NCI-H2196 treated with DMSO at 0.1 percent for 48 hours (cell line): ENCODE measurements around the gene SLITRK5.

Source experiments
- DNase-seq: peaks from one replicate; lab custom pipeline; 2025; ENCODE audit not compliant: unreplicated experiment; lab: John Stamatoyannopoulos, UW

SLITRK5 gene, protein sequence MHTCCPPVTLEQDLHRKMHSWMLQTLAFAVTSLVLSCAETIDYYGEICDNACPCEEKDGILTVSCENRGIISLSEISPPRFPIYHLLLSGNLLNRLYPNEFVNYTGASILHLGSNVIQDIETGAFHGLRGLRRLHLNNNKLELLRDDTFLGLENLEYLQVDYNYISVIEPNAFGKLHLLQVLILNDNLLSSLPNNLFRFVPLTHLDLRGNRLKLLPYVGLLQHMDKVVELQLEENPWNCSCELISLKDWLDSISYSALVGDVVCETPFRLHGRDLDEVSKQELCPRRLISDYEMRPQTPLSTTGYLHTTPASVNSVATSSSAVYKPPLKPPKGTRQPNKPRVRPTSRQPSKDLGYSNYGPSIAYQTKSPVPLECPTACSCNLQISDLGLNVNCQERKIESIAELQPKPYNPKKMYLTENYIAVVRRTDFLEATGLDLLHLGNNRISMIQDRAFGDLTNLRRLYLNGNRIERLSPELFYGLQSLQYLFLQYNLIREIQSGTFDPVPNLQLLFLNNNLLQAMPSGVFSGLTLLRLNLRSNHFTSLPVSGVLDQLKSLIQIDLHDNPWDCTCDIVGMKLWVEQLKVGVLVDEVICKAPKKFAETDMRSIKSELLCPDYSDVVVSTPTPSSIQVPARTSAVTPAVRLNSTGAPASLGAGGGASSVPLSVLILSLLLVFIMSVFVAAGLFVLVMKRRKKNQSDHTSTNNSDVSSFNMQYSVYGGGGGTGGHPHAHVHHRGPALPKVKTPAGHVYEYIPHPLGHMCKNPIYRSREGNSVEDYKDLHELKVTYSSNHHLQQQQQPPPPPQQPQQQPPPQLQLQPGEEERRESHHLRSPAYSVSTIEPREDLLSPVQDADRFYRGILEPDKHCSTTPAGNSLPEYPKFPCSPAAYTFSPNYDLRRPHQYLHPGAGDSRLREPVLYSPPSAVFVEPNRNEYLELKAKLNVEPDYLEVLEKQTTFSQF

DNA sequence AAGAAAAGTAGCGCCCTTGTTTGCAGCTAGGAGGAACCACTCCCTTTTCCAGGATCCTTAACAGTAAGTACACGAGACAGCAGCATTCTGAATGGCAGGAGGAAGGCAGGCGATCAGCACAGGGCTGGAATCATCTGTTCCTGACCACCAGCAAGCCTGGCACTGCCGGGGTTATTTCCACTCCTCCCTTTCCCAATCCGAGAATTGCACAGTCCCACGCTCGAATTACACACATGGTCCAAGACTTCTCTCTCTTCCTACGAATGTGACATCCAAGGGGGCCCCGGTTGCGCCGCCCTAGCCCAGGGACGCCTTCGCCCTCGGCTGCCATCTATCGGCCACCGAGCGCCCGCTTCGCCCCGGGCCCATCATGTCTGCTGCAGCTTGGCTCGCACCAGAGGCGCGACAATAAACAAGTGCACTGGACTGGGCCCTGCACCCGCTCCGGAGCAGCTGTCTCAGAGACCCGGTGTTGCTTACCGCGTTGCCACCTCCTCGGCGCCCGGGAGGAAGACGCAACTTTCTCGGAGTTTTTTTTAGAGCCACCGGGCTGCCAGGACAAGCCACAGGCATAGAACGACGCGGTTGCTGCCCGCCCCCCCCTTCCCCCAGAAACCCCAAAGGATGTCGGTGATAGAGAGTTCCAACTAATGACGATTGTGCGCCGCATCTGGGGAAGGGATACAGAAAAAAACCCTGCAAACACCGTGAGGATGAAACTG is at the start of gene SLITRK5:
SLITRK5 (plus strand) TSS at position 341 of the 722 bp plus-strand sequence. CDS start 4,018 bp downstream, outside the sequence.
- peak; percentile 0 for DNase-seq

DNA sequence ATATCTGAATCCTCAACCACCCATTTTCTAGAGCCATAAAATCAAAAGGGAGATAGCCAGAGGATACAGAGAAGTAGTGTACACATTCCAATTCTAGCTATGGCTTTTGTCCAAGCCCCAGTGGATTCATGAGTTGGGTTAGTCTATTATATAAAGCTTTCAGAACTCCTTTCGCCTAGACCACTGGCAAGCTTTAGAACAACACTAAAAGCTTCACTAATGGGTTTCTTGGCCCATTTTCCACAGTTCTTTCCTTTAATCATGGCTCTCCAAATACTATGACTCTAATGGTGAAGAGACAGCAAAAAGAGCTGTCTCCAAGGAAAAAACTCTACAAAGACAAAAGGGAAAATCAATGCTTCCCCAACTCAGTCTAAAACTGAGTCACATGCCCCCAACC is 48.2 kb upstream of the SLITRK5 start:
- no peak for DNase-seq

DNA sequence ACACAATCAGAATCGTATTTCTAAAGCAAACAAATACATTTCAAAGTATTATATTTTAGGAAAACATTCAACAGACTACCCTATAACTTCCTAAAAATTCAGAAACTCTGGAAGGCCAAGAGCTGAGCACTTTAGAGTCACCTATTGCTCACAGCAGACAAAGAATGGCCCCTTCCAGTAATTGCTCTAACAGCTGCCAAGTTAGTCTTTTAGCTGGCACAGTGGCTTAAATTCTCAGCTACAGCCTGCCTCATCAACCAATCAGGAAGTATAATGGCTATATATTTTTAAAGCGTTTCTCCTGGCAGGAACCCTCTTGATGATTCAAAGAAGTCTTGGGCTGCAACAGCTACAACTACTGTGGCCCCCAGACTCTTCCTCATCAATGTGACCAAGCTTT is 14.9 kb upstream of the SLITRK5 start:
- no peak for DNase-seq

DNA sequence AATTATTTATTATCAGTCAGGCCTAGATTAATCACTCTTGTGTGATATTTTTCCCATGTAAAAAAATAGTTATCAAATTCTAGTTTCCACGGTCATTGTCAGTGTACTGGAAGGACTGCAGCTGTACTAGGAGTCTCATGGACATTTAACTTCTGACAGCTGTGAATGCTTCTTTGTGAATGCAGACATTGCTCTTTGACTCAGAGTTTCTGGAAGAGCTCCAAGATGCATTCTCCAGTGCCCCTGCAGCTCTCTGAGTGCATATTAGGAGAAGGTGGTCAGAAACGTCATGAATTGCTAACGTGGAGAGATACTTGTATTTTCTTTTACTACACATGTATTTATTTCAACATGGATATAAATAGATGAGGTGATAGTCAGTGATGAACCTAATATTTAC is 9.7 kb upstream of the SLITRK5 start:
- no peak for DNase-seq

DNA sequence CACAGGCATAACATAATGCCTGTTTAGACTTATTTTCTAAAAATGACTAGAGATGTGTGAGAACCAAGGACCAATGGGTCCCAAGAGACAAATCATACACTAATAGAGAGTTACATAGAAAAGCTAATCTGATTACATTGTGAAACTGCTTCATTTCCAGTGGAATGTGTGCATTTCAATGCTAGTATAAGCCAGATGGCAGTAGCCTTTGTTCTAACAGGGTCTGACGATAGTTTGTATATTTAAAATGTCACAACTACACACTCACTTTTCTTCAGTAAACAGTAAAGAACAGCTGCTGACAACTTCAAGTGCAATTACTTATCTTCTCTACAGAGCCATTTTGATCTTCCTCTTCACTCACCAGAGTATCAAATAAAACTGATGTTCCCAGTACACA is 4.3 kb upstream of the SLITRK5 start:
- DNase-seq, result no peak

DNA sequence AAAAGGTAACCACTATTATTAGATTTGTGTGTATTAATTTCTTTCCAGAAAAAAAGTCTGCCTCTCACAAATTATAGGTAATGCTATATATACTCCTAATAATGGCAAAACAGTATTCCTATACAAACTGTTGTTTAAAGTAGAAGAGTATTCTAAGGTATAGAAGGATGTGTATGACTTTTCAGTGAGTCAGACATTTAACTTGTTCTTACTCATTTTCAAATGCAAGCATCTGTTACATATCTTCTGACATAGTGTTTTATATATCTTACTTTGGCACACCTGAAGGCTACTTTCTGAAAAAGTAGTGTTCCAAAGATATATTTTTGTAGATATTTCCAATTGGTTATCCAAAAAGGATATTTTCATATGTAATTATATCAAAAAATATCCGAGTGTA is 3.5 kb upstream of the SLITRK5 start:
- DNase-seq, result no peak

DNA sequence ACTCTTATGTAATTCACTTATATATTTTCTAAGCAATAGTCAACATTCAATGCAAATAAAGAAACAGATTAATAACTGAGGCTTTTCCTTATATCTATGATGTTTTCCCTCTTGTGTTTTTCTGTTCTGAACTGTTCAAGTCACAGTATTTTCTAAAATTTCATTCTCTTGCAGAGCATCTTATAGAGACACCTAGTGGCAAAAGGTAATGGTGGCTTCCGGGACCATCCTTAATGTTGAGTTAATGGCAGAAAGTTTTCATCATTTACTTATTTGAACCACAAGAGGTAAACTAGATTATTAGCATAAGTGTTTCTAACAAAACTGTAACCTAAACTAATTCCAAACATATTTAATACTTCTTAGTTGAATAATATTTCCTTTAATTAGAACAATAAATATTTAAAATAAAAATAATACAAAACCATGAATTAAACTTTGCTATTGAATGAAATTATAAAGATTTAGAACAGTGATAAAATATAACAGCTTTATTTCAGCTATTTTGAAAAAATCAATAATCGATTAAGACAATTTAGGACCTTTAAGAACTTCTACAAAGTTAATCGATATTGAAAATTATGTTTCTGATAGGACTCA is 1.7 kb upstream of the SLITRK5 start:
- DNase-seq, result peak; percentile 4

DNA sequence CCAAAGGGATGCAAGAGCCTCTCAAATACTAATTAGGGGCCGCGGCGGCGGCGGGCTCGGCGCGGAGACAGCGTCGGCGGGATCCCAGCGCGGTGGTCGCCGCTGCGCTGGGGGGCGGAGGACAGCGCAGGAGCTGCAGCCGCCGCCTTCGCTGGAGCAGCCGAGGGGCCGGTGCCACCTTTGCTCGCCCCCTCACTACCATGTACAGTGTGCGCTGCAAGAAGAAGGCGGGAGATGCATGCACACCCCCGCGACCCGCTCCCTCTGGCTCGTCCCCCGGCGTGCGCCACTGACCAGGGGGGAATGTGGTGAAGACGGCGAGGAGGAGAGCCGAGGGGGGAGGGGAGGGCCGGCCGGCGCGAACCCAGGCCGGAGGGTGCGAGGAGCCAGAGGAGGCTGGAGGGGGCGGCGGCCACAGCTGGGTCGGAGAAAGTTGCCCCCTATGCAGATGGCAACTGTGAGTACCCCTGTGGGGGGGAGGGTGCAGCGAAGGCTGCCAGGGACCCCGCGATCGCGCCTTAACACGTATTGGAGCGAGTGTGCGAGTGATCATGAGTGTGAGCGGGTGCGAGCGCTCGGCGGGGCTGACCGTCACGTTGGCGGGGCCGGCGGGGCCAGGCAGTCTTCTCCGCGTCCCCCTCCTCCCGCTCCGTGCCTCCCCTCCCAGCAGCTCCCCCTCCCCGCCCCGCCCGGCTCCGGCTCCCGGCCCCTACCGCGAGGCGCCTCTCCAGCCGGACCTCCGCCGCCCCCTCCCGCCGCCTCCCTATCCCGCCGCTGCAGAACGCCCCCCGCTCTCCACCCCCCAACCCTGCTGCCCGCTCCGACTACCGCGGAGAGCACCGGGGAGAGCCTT is 808 bp downstream of the SLITRK5 start:
- no peak for DNase-seq

DNA sequence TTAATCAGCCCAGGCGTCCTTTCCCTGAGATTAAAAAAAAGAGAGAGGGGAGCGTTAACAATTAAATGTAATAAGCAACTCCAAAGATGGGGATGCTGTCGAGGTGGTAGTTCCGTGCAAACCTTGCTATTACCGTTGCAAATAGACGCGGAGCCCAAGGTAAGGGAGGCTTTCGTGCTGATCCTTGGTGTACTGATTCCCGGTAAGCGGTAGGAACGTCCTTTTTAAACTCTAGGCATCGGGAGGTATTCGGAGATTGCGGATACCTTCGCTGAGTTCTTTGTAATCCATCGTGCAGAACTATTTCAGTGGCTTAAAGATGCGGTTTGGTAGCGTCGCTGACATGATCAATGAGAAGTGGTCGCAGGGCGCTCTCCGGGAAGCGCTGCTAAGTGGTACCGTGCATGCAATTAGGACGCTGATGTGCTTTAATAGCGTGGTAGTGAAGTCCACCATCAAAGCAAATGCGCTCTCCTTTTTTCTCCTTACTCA is 3.1 kb downstream of the SLITRK5 start:
- no peak for DNase-seq

DNA sequence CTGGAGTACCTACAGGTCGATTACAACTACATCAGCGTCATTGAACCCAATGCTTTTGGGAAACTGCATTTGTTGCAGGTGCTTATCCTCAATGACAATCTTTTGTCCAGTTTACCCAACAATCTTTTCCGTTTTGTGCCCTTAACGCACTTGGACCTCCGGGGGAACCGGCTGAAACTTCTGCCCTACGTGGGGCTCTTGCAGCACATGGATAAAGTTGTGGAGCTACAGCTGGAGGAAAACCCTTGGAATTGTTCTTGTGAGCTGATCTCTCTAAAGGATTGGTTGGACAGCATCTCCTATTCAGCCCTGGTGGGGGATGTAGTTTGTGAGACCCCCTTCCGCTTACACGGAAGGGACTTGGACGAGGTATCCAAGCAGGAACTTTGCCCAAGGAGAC is 4.7 kb downstream of the SLITRK5 start:
- no peak for DNase-seq

DNA sequence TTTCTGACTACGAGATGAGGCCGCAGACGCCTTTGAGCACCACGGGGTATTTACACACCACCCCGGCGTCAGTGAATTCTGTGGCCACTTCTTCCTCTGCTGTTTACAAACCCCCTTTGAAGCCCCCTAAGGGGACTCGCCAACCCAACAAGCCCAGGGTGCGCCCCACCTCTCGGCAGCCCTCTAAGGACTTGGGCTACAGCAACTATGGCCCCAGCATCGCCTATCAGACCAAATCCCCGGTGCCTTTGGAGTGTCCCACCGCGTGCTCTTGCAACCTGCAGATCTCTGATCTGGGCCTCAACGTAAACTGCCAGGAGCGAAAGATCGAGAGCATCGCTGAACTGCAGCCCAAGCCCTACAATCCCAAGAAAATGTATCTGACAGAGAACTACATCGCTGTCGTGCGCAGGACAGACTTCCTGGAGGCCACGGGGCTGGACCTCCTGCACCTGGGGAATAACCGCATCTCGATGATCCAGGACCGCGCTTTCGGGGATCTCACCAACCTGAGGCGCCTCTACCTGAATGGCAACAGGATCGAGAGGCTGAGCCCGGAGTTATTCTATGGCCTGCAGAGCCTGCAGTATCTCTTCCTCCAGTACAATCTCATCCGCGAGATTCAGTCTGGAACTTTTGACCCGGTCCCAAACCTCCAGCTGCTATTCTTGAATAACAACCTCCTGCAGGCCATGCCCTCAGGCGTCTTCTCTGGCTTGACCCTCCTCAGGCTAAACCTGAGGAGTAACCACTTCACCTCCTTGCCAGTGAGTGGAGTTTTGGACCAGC is 5.3 kb downstream of the SLITRK5 start:
- DNase-seq, result no peak

DNA sequence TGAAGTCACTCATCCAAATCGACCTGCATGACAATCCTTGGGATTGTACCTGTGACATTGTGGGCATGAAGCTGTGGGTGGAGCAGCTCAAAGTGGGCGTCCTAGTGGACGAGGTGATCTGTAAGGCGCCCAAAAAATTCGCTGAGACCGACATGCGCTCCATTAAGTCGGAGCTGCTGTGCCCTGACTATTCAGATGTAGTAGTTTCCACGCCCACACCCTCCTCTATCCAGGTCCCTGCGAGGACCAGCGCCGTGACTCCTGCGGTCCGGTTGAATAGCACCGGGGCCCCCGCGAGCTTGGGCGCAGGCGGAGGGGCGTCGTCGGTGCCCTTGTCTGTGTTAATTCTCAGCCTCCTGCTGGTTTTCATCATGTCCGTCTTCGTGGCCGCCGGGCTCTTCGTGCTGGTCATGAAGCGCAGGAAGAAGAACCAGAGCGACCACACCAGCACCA is 5.9 kb downstream of the SLITRK5 start:
- DNase-seq, result no peak

DNA sequence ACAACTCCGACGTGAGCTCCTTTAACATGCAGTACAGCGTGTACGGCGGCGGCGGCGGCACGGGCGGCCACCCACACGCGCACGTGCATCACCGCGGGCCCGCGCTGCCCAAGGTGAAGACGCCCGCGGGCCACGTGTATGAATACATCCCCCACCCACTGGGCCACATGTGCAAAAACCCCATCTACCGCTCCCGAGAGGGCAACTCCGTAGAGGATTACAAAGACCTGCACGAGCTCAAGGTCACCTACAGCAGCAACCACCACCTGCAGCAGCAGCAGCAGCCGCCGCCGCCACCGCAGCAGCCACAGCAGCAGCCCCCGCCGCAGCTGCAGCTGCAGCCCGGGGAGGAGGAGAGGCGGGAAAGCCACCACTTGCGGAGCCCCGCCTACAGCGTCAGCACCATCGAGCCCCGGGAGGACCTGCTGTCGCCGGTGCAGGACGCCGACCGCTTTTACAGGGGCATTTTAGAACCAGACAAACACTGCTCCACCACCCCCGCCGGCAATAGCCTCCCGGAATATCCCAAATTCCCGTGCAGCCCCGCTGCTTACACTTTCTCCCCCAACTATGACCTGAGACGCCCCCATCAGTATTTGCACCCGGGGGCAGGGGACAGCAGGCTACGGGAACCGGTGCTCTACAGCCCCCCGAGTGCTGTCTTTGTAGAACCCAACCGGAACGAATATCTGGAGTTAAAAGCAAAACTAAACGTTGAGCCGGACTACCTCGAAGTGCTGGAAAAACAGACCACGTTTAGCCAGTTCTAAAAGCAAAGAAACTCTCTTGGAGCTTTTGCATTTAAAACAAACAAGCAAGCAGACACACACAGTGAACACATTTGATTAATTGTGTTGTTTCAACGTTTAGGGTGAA is 6.6 kb downstream of the SLITRK5 start:
- DNase-seq, result no peak

DNA sequence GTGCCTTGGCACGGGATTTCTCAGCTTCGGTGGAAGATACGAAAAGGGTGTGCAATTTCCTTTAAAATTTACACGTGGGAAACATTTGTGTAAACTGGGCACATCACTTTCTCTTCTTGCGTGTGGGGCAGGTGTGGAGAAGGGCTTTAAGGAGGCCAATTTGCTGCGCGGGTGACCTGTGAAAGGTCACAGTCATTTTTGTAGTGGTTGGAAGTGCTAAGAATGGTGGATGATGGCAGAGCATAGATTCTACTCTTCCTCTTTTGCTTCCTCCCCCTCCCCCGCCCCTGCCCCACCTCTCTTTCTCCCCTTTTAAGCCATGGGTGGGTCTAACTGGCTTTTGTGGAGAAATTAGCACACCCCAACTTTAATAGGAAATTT is 7.2 kb downstream of the SLITRK5 start:
- no peak for DNase-seq

DNA sequence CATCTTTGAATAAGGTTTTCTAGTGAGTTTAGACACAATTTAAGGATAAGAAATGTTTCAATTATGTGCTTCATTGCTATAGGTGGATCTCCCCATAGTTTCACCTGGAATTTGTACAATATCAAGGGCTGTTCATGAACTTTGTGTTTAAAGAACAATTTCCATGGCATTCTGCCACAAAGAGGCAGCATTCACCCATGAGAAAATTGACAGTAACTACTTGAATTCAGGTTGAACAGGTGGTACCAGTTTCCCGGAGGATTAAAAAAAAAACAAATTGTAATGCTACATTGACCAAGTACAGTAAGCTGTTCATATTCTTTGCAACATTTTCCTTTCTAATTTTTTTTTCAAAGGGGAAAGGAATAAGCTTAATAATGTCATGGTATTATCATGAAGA is 9.1 kb downstream of the SLITRK5 start:
- DNase-seq, result no peak

DNA sequence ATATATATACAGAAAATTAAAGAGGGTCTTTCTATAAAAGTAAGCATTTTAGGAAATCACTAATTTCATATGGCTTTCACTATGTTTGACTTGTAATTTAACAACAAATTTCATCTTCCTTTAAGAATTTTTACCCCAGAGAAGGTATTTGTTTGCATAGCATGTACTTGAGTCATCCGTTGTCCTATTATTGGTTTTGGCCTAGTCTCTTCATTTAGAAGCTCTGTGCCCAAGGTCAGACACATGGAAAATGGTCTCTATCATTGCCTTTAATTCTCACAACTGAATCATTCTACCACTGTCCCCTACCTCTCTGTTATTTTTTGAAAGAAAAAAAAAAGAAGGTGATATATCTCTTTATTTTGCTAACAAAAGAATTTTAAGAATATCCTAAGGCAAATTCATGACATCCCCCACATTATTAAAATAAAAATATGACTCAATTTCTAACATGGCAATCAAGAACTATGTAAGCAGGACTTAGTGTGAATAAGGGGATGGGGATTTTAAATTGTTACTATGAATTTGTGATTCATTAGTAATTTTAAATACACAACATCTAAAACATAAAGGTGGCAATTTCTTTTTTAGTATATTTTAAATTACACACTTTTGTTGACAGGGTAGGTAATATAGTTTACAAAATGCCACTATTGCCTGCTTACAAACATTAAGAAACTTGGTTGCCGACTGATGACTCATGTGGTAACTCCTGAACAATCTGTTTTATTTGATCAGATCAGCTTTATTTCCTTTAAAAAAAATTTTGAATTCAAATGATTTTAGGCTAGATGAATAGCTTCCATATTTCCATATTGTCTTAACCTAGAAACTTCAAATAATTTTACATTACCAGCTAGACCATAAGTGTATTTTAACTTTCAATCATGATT is 13.9 kb downstream of the SLITRK5 start:
- no peak for DNase-seq

DNA sequence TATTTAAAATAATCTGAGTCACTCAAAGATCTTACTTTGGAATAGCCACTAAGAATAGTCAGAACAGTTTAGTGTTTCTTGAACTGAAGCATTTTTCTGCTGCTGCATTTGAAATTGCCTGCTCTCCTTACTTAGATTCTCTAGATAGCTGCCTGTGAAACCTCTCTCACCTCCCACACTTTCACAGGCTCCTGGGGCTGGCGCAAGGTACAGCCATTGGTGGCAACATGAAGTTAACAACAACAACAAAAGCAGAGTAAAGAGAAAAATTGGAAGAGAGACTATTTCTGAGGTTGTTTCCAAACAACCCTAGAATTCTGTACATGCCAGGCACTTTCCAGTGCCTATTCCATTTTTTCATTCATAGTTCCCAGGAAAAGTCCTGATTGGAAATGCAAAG is 25.3 kb downstream of the SLITRK5 start:
- no peak for DNase-seq
